Heart left ventricle (tissue), 16 donors: ENCODE measurements around the gene UBL3. TPM values are rescaled to one million over a fixed set of nuclear protein-coding genes. Genes with fewer than 3 reads are reported as not detected.
A peak's percentile ranks its signal among the peaks of the same experiment; 100 is the strongest.

ENCODE experiments used
- ATAC-seq, 4 donors: fragments of 200-7000 bp; cut with Tn5 transposase; one replicate each; pipeline ENCODE4 v1.9.1; 2020 to 2022; ENCODE audit warnings: moderate library complexity in 4 of 4, mild to moderate bottlenecking in 3 of 4, moderate number of reproducible peaks in 1 of 4
- DNase-seq, 5 donors: peaks; one replicate each; pipeline ENCODE4 v3.0.0-alpha.2; 2020
- H3K27ac ChIP-seq, 12 donors: fragments of 200-600 bp; sonication (generic) in 4 of 12; one replicate each; pipeline versions ENCODE4 v1.5.0 to v1.8.0; 2016 to 2022; ENCODE audit warnings: mild to moderate bottlenecking in 2 of 12
- H3K27me3 ChIP-seq, 9 donors: fragments of 200-600 bp; sonication (generic) in 2 of 9; one replicate each; pipeline versions ENCODE4 v1.5.1 to v1.8.0; 2016 to 2022; ENCODE audit warnings: mild to moderate bottlenecking in 3 of 9
- H3K36me3 ChIP-seq, 9 donors: fragments of 200-600 bp; sonication (generic) in 2 of 9; one replicate each; pipeline versions ENCODE4 v1.5.0 to v1.8.0; 2018 to 2022; ENCODE audit warnings: mild to moderate bottlenecking in 2 of 9
- H3K4me1 ChIP-seq, 12 donors: fragments of 200-600 bp; sonication (generic) in 4 of 12; one replicate each; pipeline versions ENCODE4 v1.5.0 to v1.8.0; 2016 to 2022; ENCODE audit warnings: mild to moderate bottlenecking in 3 of 12
- H3K4me3 ChIP-seq, 12 donors: fragments of 200-600 bp; sonication (generic) in 4 of 12; one replicate each; pipeline versions ENCODE4 v1.5.0 to v1.8.0; 2017 to 2022; ENCODE audit warnings: mild to moderate bottlenecking in 9 of 12, moderate library complexity in 4 of 12
- H3K9me3 ChIP-seq, 12 donors: fragments of 200-600 bp; sonication (generic) in 4 of 12; one replicate each; pipeline versions ENCODE4 v1.5.0 to v1.8.0; 2016 to 2022; ENCODE audit warnings: mild to moderate bottlenecking in 1 of 12
- POLR2A ChIP-seq, 2 donors: fragments of 450-650 bp; IDR thresholded peaks; one replicate each; pipeline ENCODE4 v1.6.1; 2017; ENCODE audit warnings: antibody characterized with exemption in 2 of 2, mild to moderate bottlenecking in 2 of 2, moderate library complexity in 2 of 2
- WGBS, 4 donors: extraction: QIAGEN DNeasy Blood & Tissue Kit in 2 of 4; methylation state at CpG; one replicate each; pipeline versions ENCODE4 v1.1.5 to v1.1.7; 2013 to 2018; 5-methylcytosine and 5-hydroxymethylcytosine counted together
- intact Hi-C, 10 donors: fragments of 100-400 bp; cut with DNase I; formaldehyde crosslinking; loops; one replicate each; pipeline versions ENCODE4 v1.11.1 to v1.14.2; 2022
- polyA plus RNA-seq, 2 donors: library from polyadenylated mRNA; stranded (reverse); fragments of 200-250 nt; gene quantifications; one replicate each; pipeline ENCODE4 v1.2.3, GENCODE V29; 2013
- total RNA-seq, 9 donors: library from RNA; depleted of rRNA in 2 of 9; stranded (reverse); fragments of >200 nt in 2 of 9; fragmentation: NEBNext Ultra II Directional in 3 of 9; extraction: Animal tissue kit (Norgen Biotek cat#: 25700) in 3 of 9; gene quantifications; one replicate each; pipeline versions ENCODE4 v1.1.0 to v1.2.4, GENCODE V29; 2016 to 2023
- TF ChIP-seq, protein P1 (sequence below), 12 donors: fragments of 200-600 bp; sonication (generic) in 4 of 12; IDR thresholded peaks; one replicate each; pipeline versions ENCODE4 v1.5.0 to v1.8.0; 2018 to 2022; ENCODE audit warnings: antibody characterized with exemption in 12 of 12, mild to moderate bottlenecking in 5 of 12
- donor health status: ischemic (EF 13 %, LVEDD 7.1; RV severe dilation, severe dysfunction).
- donor health status: healthy with polysubstance abuse.
- donor health status: DM: no; HTN: yes; CAD: no.
- donor health status: DM: no; HTN: no; CAD: no.
- donor health status: ischemic (EF 25% LVEDD 6.9; RV normal size, moderate dysfunction).
- donor health status: ischemic (EF 25% LVEDD 5.7; RV mildly dilated, moderate dysfunction).
- donor health status: healthy.
- donor health status: DM: yes; HTN: yes; CAD: no.
- donor health status: ischemic (EF 35%, LVEDD 5.7; RV mildly dilated, moderate dysfunction).
- donor health status: nonischemic (EF 11% LVEDD 7.7; RV severe dilation, severe dysfunction).
- donor health status: DM: yes; HTN: yes; CAD: no.
- donor health status: PGD.
- donor health status: ischemic (EF 29% LVEDD 5.4; RV normal size, mild dysfunction).
- donor health status: nonischemic (EF 23%, LVEDD 6.1; RV moderate dilation, normal function).

Gene UBL3
- total and polyA plus RNA-seq, 11 donors: 9.1 to 27.7 (median 20.6) TPM

DNA sequence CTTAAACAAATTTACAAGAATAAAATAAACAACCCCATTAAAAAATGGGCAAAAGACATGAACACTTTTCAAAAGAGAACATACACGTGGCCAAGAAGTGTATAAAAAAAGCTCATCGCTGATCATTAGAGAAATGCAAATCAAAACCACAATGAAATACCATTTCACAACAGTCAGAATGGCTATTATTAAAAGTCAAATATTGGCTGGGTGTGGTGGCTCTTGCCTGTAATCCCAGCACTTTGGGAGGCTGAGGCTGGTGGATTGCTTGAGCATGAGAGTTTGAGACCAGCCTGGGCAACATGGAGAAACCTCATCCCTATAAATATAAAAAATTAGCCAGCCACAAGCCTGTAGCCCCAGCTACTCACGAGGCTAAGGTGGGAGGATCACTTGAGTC is 89.9 kb downstream of the UBL3 start:
- ATAC-seq: no peak
- 92 to 96% (median 93%) methylated on average over 3 of the region's 3 CpGs for WGBS, 4 donors
- intact Hi-C loops: no loop called here
- Histone ChIP-seq H3K27me3 (no peaks in the 10 kb centered on the region), H3K27ac (no peak overlapping the region), H3K36me3 (peaks cover 0 to 13% (median 0%) of the 10 kb centered on the region in 9 donors), H3K4me3 (no peak overlapping the region), H3K9me3 (peaks cover 0 to 14% (median 0%) of the 10 kb centered on the region in 12 donors), H3K4me1 (no peaks in the 10 kb centered on the region)
- TF ChIP-seq POLR2A (IDR thresholded peaks at IDR 0.05): no peak
- TF ChIP-seq, protein P1, sequence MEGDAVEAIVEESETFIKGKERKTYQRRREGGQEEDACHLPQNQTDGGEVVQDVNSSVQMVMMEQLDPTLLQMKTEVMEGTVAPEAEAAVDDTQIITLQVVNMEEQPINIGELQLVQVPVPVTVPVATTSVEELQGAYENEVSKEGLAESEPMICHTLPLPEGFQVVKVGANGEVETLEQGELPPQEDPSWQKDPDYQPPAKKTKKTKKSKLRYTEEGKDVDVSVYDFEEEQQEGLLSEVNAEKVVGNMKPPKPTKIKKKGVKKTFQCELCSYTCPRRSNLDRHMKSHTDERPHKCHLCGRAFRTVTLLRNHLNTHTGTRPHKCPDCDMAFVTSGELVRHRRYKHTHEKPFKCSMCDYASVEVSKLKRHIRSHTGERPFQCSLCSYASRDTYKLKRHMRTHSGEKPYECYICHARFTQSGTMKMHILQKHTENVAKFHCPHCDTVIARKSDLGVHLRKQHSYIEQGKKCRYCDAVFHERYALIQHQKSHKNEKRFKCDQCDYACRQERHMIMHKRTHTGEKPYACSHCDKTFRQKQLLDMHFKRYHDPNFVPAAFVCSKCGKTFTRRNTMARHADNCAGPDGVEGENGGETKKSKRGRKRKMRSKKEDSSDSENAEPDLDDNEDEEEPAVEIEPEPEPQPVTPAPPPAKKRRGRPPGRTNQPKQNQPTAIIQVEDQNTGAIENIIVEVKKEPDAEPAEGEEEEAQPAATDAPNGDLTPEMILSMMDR (IDR thresholded peaks at IDR 0.05): no peak
- no peak for DNase-seq

DNA sequence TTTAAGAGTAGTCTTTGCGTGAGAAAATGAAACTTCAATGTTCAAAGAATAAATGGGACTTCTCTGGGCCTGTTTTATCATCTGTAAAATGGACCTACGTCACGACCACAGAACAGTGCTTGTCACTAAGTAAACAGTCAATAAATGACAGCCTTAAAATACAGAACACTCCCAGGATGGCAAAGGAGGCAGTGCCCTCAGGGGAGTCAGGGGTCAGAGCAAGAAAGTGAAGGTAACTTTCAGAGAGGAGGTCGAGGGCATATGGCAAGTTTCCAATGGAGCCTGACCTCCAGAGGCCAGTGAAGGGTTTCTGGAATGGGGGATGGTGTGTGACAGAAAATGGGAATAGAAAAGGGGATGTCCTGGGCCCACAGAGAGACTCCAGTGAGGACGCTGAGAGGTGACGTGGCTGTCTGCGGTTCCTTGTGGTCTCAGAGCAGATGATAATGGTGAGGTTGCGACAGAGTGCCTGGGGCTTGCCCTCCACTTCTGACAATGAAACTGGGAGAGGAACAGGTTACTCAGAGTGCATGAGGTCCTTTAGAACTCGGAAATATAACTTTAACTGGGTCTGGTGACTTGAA is 91.8 kb downstream of the UBL3 start:
- Histone ChIP-seq H3K27me3 (no peaks in the 10 kb centered on the region), H3K9me3 (peaks cover 0 to 14% (median 0%) of the 10 kb centered on the region in 12 donors), H3K4me3 (no peak overlapping the region), H3K27ac (no peak overlapping the region), H3K4me1 (no peaks in the 10 kb centered on the region), H3K36me3 (peaks cover 0 to under 1% (median 0%) of the 10 kb centered on the region in 9 donors)
- intact Hi-C loops: no loop called here
- peak in 1 of 5 donors; percentile 13 for DNase-seq
- TF ChIP-seq, protein P1 (IDR thresholded peaks at IDR 0.05): no peak
- TF ChIP-seq POLR2A (IDR thresholded peaks at IDR 0.05): no peak
- 80 to 83% (median 82%) methylated on average over 9 of the region's 9 CpGs for WGBS, 4 donors
- ATAC-seq: peak in 2 of 4 donors; percentile 27 to 36

DNA sequence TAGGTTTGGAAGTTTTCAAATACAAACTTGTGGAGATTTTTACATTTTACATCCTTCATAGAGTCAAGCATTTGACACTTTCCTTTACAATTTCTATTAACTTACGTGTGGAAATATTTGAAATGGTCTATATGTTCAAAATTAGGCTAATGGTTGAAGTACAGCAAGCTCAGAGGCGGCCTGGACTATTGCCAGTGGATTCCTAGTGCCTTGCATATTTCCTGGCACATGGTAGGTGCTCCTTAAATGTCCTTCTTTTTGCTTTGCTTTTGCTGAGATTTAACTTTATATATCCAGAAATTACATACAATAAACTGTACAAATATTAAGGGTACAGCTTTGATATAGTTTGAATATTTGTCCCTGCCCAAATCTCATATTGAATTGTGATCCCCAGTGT is 93.9 kb downstream of the UBL3 start:
- Histone ChIP-seq H3K27me3 (no peaks in the 10 kb centered on the region), H3K27ac (no peak overlapping the region), H3K4me1 (no peaks in the 10 kb centered on the region), H3K4me3 (no peak overlapping the region), H3K36me3 (no peaks in the 10 kb centered on the region), H3K9me3 (peaks cover 0 to 14% (median 0%) of the 10 kb centered on the region in 12 donors)
- no peak for ATAC-seq
- intact Hi-C loops: no loop called here
- DNase-seq: no peak
- 74 to 87% (median 77%) methylated on average over 2 of the region's 2 CpGs for WGBS, 4 donors
- no peak for TF ChIP-seq POLR2A (IDR thresholded peaks at IDR 0.05)
- TF ChIP-seq, protein P1 (IDR thresholded peaks at IDR 0.05): no peak

DNA sequence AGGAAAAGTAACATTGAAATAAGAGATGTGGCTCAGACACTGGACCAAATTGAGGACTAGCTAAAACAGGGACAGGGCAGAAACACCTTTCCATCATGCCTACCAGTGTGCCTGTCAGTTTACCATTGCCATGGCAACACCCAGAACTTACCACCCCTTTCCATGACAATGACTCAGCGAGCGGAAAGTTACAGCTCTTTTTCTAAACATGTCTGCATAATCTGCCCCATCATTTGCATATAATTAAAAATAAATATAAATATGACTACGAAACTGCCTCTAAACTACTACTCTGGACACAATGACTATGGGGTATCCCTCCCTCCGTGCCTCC is 96.0 kb downstream of the UBL3 start:
- TF ChIP-seq, protein P1 (IDR thresholded peaks at IDR 0.05): no peak
- TF ChIP-seq POLR2A (IDR thresholded peaks at IDR 0.05): no peak
- Histone ChIP-seq H3K4me1 (no peaks in the 10 kb centered on the region), H3K9me3 (peaks cover 0 to under 1% (median 0%) of the 10 kb centered on the region in 12 donors), H3K27me3 (no peaks in the 10 kb centered on the region), H3K4me3 (no peak overlapping the region), H3K27ac (no peak overlapping the region), H3K36me3 (no peaks in the 10 kb centered on the region)
- intact Hi-C loops: no loop called here
- 90 to 95% (median 93%) methylated on average over 4 of the region's 4 CpGs for WGBS, 4 donors
- DNase-seq (no peak), ATAC-seq (no peak)
